Loucy (cell line): ENCODE data around the gene LRCH3.
"Not testable (repeated sequence)": the region's sequence is repeated elsewhere in the genome, so short reads cannot be mapped to it uniquely, and the experiment has no call there.

Experiments
- H2AFZ ChIP-seq: fragments of 200-600 bp; sonication (generic); 2 replicates; pipeline ENCODE4 v1.6.0; 2016; ENCODE audit warnings: antibody characterized with exemption, mild to moderate bottlenecking, low read length, moderate library complexity
- H3F3A ChIP-seq: fragments of 200-600 bp; 2 replicates; pipeline ENCODE4 v1.6.0; 2016; ENCODE audit warnings: antibody characterized with exemption, low read depth, mild to moderate bottlenecking
- H3K27me3 ChIP-seq: fragments of 200-600 bp; sonication (generic); 2 replicates; pipeline ENCODE4 v1.6.1; 2014; ENCODE audit warnings: low read length, mild to moderate bottlenecking; ENCODE audit not compliant: insufficient read depth, poor library complexity, severe bottlenecking
- H3K36me3 ChIP-seq: fragments of 200-600 bp; sonication (generic); 2 replicates; pipeline ENCODE4 v1.6.1; 2016; ENCODE audit warnings: low read length; ENCODE audit not compliant: insufficient read depth
- H3K4me1 ChIP-seq: fragments of 200-600 bp; sonication (generic); 2 replicates; pipeline ENCODE4 v1.5.1; 2014; ENCODE audit warnings: low read length, mild to moderate bottlenecking; ENCODE audit not compliant: insufficient read depth, poor library complexity, severe bottlenecking
- H3K4me2 ChIP-seq: fragments of 200-600 bp; sonication (generic); 2 replicates; pipeline ENCODE4 v1.6.0; 2014; ENCODE audit warnings: antibody characterized with exemption, low read length, low read depth, mild to moderate bottlenecking; ENCODE audit not compliant: poor library complexity, severe bottlenecking
- H3K4me3 ChIP-seq: fragments of 200-600 bp; sonication (generic); 2 replicates; pipeline ENCODE4 v1.5.1; 2014; ENCODE audit warnings: low read length, mild to moderate bottlenecking, mixed read lengths; ENCODE audit not compliant: poor library complexity, severe bottlenecking
- H3K79me2 ChIP-seq: fragments of 200-600 bp; sonication (generic); 2 replicates; pipeline ENCODE4 v1.6.1; 2014; ENCODE audit warnings: low read length; ENCODE audit not compliant: insufficient read depth
- H3K9ac ChIP-seq: fragments of 200-600 bp; sonication (generic); 2 replicates; pipeline ENCODE4 v1.6.0; 2014; ENCODE audit warnings: mild to moderate bottlenecking, low read depth, low read length, moderate library complexity; ENCODE audit not compliant: poor library complexity, severe bottlenecking
- H3K9me2 ChIP-seq: fragments of 200-600 bp; sonication (generic); replicated peaks from 2 replicates; pipeline ENCODE4 v1.6.1; 2016; ENCODE audit warnings: low read depth, low read length, mixed read lengths
- H3K9me3 ChIP-seq: fragments of 200-600 bp; sonication (generic); 2 replicates; pipeline ENCODE4 v1.6.1; 2014; ENCODE audit warnings: mild to moderate bottlenecking, antibody characterized with exemption, low read length, low read depth; ENCODE audit not compliant: insufficient read depth
- H4K20me1 ChIP-seq: fragments of 200-600 bp; sonication (generic); 2 replicates; pipeline ENCODE4 v1.6.0; 2014; ENCODE audit warnings: antibody characterized with exemption, low read length, mild to moderate bottlenecking; ENCODE audit not compliant: insufficient read depth, poor library complexity, severe bottlenecking
- EZH2phosphoT487 ChIP-seq: fragments of 200-600 bp; IDR thresholded peaks from 2 replicates; pipeline ENCODE4 v1.6.1; 2018; ENCODE audit warnings: antibody characterized with exemption, mild to moderate bottlenecking, moderate library complexity, borderline replicate concordance
- TF ChIP-seq, protein P1 (sequence below): fragments of 200-600 bp; sonication (generic); conservative IDR thresholded peaks from 2 replicates; pipeline ENCODE4 v1.5.1; 2014; ENCODE audit warnings: mild to moderate bottlenecking, antibody characterized with exemption, low read length

LRCH3 gene

DNA sequence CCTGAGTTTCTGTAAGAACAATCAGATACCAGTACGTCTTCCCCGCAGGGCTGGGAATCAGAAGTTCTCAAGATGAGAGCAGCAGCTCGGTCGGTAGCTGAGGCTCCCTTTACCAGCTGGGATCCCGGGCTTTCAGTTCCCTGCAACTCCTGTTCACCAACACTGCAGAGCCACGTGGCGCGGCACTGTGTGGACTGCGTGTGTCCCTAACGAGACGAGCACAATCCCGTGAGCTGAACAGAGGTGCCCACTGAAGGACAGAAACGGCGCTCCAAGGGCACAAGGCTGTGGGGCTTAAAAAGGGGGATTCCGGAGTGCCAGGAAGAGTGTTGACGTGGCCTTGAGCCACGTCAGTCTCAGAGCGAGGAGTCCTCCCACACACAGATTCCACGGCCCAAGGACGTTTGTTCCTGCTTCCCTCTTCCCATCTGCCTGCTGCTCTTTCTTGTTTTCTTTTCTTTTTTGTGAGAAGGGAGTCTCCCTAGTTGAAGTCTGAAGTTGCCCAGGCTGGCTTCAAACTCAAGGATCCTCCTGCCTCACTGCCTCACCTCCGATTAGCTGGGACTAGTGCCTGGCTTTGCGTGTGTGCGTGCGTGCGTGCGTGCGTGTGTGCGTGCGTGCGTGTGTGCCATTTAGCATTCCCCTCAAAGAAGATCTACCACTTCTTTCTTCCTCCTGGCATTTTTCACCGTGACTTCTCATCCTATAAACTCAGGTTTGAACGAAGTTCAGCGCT is 121.9 kb downstream of the LRCH3 start:
- no peaks in the 10 kb centered on the region for H3K9me3 ChIP-seq
- no peaks in the 10 kb centered on the region for H3F3A ChIP-seq
- no peaks in the 10 kb centered on the region for H3K27me3 ChIP-seq
- H3K4me3 ChIP-seq = no peak overlapping the region
- H4K20me1 ChIP-seq = no peaks in the 10 kb centered on the region
- H3K4me2 ChIP-seq = no peak overlapping the region
- TF ChIP-seq, protein P1, sequence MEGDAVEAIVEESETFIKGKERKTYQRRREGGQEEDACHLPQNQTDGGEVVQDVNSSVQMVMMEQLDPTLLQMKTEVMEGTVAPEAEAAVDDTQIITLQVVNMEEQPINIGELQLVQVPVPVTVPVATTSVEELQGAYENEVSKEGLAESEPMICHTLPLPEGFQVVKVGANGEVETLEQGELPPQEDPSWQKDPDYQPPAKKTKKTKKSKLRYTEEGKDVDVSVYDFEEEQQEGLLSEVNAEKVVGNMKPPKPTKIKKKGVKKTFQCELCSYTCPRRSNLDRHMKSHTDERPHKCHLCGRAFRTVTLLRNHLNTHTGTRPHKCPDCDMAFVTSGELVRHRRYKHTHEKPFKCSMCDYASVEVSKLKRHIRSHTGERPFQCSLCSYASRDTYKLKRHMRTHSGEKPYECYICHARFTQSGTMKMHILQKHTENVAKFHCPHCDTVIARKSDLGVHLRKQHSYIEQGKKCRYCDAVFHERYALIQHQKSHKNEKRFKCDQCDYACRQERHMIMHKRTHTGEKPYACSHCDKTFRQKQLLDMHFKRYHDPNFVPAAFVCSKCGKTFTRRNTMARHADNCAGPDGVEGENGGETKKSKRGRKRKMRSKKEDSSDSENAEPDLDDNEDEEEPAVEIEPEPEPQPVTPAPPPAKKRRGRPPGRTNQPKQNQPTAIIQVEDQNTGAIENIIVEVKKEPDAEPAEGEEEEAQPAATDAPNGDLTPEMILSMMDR = no peak
- no peak for TF ChIP-seq EZH2phosphoT487
- no peaks in the 10 kb centered on the region for H3K36me3 ChIP-seq
- no peaks in the 10 kb centered on the region for H3K9me2 ChIP-seq
- no peak overlapping the region for H3K9ac ChIP-seq
- no peaks in the 10 kb centered on the region for H3K4me1 ChIP-seq
- no peak overlapping the region for H2AFZ ChIP-seq
- no peaks in the 10 kb centered on the region for H3K79me2 ChIP-seq

DNA sequence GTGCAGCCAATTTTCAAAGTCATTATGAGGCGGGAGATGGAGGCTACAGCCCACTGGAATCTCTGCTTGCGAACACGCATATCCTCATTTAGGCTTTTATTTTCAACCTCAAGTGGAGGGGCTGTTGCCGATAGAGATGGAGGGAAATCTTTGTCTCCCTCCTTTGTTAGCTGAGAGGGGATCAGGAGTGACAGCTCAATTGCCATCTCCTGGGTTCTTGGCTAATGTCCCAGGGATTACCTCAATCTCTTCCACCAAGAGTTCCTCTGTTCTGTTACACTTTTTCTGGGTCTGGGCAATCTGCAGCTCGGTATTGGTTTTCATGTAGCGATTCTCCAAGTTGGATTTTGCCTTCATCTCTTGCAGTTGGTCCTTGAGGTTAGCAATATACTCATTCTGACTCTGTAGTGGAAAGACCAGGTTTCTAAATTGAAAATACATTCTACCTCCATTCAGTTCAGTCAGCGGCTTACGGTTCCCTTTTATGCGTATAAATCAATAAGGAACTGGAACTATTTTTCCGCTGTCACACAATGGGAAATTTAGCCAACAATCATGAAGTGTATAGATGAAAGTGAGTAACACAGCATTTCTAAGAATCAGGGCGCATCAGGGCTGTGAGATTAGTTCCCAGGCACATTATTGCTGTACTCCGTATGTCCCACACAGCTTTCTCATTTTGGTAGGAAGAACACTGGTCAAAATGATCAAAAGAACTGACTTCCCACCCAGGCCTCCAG is 122.8 kb downstream of the LRCH3 start:
- no peaks in the 10 kb centered on the region for H3K36me3 ChIP-seq
- no peak overlapping the region for H3K4me3 ChIP-seq
- H3K27me3 ChIP-seq = no peaks in the 10 kb centered on the region
- no peak overlapping the region for H3K9ac ChIP-seq
- no peaks in the 10 kb centered on the region for H3K9me3 ChIP-seq
- no peaks in the 10 kb centered on the region for H4K20me1 ChIP-seq
- no peaks in the 10 kb centered on the region for H3K9me2 ChIP-seq
- H3K4me1 ChIP-seq = no peaks in the 10 kb centered on the region
- no peaks in the 10 kb centered on the region for H3F3A ChIP-seq
- no peak overlapping the region for H2AFZ ChIP-seq
- H3K4me2 ChIP-seq = no peak overlapping the region
- no peak for TF ChIP-seq EZH2phosphoT487
- TF ChIP-seq, protein P1 = no peak
- no peaks in the 10 kb centered on the region for H3K79me2 ChIP-seq

DNA sequence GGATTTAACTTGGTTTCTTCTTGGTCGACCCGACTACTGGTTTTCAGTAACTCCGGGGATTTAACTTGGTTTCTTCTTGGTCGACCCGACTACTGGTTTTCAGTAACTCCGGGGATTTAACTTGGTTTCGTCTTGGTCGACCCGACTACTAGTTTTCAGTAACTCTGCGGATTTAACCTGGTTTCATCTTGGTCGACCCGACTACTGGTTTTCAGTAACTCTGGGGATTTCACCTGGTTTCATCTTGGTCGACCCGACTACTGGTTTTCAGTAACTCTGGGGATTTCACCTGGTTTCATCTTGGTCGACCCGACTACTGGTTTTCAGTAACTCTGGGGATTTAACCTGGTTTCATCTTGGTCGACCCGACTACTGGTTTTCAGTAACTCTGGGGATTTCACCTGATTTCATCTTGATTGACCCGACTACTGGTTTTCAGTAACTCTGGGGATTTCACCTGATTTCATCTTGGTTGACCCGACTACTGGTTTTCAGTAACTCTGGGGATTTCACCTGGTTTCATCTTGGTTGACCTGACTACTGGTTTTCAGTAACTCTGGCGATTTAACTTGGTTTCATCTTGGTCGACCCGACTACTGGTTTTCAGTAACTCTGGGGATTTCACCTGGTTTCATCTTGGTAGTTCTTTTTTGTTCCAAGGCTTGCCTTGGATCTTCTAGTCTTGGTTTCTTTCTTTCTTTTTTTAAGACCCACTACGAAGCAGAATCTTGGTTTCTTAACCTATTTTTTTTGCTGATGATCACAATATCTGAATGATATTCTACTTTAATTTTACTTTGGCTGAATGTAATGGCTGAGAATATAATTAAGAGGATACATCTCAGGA is 130.6 kb downstream of the LRCH3 start:
- not testable (repeated sequence) for H3K4me3 ChIP-seq, H3K79me2 ChIP-seq, H3K4me1 ChIP-seq, H4K20me1 ChIP-seq, H3K9me2 ChIP-seq, H3F3A ChIP-seq, H3K36me3 ChIP-seq, H3K9me3 ChIP-seq, H3K27me3 ChIP-seq, H2AFZ ChIP-seq, H3K9ac ChIP-seq, H3K4me2 ChIP-seq
